GM10248 (cell line): ENCODE results near the gene FKBP2.

ENCODE experiments used
- CTCF ChIA-PET: fragments of 300-600 bp; sonication (Branson Sonifier 250); formaldehyde crosslinking; extraction: SDS; loops from one replicate; lab custom pipeline; 2021; ENCODE audit warnings: antibody characterized with exemption; lab: Yijun Ruan, JAX
- POLR2A ChIA-PET: fragments of 350-650 bp; sonication (Branson Sonifier 250); formaldehyde crosslinking; extraction: SDS; loops from one replicate; lab custom pipeline; 2020; ENCODE audit warnings: antibody characterized with exemption; lab: Yijun Ruan, JAX
- DNase-seq: peaks from one replicate; pipeline ENCODE4 v3.0.0; 2012; ENCODE audit errors: extremely low spot score
- TF ChIP-seq, protein P1 (sequence below): IDR thresholded peaks from 2 replicates; pipeline ENCODE4 v1.5.1; 2012; ENCODE audit warnings: mild to moderate bottlenecking, low read depth; ENCODE audit errors: extremely low read depth, missing control alignments, control extremely low read depth

The FKBP2 gene

GRCh38 chr11:64208086-64208795 lies 32.7 kb upstream of the FKBP2 start:
- TF ChIP-seq, protein P1, sequence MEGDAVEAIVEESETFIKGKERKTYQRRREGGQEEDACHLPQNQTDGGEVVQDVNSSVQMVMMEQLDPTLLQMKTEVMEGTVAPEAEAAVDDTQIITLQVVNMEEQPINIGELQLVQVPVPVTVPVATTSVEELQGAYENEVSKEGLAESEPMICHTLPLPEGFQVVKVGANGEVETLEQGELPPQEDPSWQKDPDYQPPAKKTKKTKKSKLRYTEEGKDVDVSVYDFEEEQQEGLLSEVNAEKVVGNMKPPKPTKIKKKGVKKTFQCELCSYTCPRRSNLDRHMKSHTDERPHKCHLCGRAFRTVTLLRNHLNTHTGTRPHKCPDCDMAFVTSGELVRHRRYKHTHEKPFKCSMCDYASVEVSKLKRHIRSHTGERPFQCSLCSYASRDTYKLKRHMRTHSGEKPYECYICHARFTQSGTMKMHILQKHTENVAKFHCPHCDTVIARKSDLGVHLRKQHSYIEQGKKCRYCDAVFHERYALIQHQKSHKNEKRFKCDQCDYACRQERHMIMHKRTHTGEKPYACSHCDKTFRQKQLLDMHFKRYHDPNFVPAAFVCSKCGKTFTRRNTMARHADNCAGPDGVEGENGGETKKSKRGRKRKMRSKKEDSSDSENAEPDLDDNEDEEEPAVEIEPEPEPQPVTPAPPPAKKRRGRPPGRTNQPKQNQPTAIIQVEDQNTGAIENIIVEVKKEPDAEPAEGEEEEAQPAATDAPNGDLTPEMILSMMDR, result no peak
- POLR2A ChIA-PET, result interaction anchor here (0.6 to 4.7 kb wide), 8 partner anchors 9 to 97 kb away, joined by 4 to 36 read pairs (median 7); partner anchors contain the start of genes FKBP2, NUDT22, STIP1 and TRPT1
- CTCF ChIA-PET, result interaction anchor here (1.2 to 16.7 kb wide), 3 partner anchors 21 to 95 kb away, joined by 4 to 368 read pairs (median 219); partner anchors contain the start of genes CATSPERZ, DNAJC4, ESRRA and FKBP2

DNA sequence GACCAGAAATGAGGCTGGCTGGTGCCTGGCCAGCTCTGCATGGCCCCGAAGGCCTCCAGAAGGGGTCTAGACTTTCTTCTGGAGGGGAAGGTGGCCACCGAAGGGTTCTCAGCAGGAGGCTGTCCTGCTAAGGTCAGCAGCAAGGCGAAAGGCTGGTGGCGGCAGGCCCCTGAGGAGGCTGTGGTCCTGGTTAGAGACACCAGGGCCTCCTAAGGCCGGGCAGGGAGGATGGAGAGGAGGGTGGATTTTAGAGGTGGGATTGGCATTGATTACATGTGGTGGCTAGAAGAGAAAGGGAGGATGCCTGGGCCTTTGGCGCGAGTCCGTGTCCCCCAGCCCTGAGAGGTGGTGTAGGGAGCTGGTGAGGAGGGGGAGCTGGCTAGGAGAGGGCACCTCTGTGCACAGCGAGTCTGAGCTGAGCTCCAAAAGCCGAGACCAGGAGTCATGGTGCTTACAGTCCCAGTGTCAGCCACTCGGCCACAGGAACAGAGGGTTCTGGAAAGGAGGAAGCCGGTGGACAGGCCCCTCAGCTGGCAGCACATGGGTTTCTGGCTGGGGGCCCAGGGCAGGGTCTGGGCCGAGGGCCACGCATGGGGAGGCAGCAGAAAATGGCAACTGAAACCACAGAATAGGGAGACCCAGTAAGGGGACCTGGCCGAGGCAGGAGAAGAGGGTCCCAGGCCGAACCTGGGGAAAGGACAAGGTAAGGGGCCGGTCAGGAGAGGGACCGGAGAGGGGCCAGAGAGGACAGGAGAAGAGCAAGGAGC lies 31.9 kb upstream of the FKBP2 start:
- ChIA-PET CTCF (interaction anchor here (14.6 to 16.7 kb wide), 2 partner anchors 20 to 94 kb away, joined by 219 to 368 read pairs; partner anchors contain the start of genes CATSPERZ, DNAJC4, ESRRA and FKBP2), POLR2A (interaction anchor here (2.0 to 4.7 kb wide), 2 partner anchors 24 to 60 kb away, joined by 5 to 36 read pairs; partner anchors contain the start of gene STIP1)
- TF ChIP-seq, protein P1, result no peak

More at GRCh38 chr11:64208086-64208795, 32.7 kb upstream of the FKBP2 start:
- no peak for DNase-seq

GRCh38 chr11:64209563-64209843 lies 31.4 kb upstream of the FKBP2 start:
- ChIA-PET POLR2A (interaction anchor here (2.0 kb wide), 1 partner anchor 60 kb away, joined by 5 read pairs; no protein-coding TSS in a partner anchor), CTCF (interaction anchor here (14.6 to 16.7 kb wide), 2 partner anchors 19 to 93 kb away, joined by 219 to 368 read pairs; partner anchors contain the start of genes CATSPERZ, DNAJC4, ESRRA and FKBP2)
- TF ChIP-seq, protein P1, result no peak
- no peak for DNase-seq

More for the DNA sequence above, 31.9 kb upstream of the FKBP2 start:
- no peak for DNase-seq

DNA sequence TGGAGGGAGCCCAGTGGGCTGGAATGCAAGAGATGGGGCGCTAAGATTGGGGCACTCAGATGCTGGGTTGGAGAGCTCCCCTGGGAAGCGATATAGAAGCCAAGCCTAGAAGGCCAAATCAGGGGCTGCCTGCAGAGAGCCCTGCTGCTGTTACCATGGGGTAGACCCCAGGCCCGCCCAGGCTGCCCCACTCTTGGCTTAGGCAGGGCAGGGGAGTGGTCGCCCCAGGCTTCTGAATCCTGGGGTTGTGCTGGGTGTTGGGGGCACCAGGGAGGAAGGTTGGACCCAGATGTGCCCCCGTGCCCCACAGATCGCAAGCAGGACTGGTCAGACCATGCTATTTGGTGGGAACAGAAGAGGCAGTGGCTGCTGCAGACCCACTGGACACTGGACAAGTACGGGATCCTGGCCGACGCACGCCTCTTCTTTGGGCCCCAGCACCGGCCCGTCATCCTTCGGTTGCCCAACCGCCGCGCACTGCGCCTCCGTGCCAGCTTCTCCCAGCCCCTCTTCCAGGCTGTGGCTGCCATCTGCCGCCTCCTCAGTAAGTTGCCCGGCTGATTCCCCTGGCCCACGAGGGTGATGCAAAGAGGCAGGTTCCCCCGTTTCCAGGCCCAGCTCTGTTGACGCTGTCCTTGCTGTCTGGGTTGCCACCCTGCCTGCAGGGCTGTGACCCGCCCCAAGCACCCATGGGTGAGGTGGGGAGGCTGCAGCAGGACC lies 30.4 kb upstream of the FKBP2 start:
- TF ChIP-seq, protein P1, result no peak
- DNase-seq, result no peak
- ChIA-PET CTCF (interaction anchor here (2.0 to 16.7 kb wide), 3 partner anchors 18 to 92 kb away, joined by 7 to 368 read pairs (median 219); partner anchors contain the start of genes CATSPERZ, DNAJC4, ESRRA and FKBP2), POLR2A (no interaction called here)

DNA sequence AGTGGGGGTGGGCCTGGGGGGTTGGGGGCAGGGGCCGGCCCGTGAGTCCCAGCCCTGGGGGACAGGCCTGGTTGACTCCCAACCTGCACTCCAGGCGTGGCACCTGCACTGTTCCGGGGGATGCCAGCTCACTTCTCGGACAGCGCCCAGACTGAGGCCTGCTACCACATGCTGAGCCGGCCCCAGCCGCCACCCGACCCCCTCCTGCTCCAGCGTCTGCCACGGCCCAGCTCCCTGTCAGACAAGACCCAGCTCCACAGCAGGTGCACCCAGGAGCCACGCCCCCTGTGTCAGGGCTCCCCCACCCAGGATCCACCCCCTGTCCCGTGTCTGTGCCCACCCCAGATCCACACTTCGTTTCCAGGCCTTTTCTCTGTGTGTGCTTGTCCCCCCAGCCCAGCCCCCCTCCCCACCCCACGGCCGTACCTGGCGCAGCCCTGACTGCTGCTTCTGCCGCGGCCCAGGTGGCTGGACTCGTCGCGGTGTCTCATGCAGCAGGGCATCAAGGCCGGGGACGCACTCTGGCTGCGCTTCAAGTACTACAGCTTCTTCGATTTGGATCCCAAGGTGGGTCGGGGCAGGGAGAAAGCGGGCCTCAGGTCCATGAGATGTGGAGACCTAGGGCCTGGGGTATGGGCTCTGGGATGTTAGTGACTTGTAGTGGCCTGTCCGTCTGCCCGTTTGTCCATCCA lies 29.6 kb upstream of the FKBP2 start:
- no peak for DNase-seq
- CTCF ChIA-PET, result interaction anchor here (2.0 to 16.7 kb wide), 3 partner anchors 18 to 92 kb away, joined by 7 to 368 read pairs (median 10); partner anchors contain the start of genes DNAJC4, FKBP2, NUDT22 and TRPT1
- TF ChIP-seq, protein P1, result no peak
- POLR2A ChIA-PET, result no interaction called here
